Measurements from ENCODE around the gene CAMK2N2. TPM values are rescaled to one million over a fixed set of nuclear protein-coding genes. Genes with fewer than 3 reads are reported as not detected.
"Not testable (repeated sequence)": the region's sequence is repeated elsewhere in the genome, so short reads cannot be mapped to it uniquely, and the experiment has no call there.

CAMK2N2 gene
- polyA plus RNA-seq, 1 donor (not counting 4 experiments of a cell fraction or from before 2014, with no cell fraction given), result 0.18 TPM

- no peak for FAIRE-seq
- Histone ChIP-seq H3K79me2 (ENCODE audit: control insufficient read depth, insufficient read depth, low read length) (no peaks in the 10 kb centered on the region), H3K4me3 (ENCODE audit: control insufficient read depth in 2 of 3, extremely low read depth in 1 of 3, insufficient read depth in 2 of 3, low read depth in 1 of 3, low read length in 3 of 3) (no peak overlapping the region), H2AFZ (ENCODE audit: control insufficient read depth, low read length) (no peak overlapping the region), H3K4me2 (ENCODE audit: control insufficient read depth, extremely low read depth, insufficient read depth, low read depth, low read length) (no peak overlapping the region), H3K9me1 (ENCODE audit: control insufficient read depth, extremely low read depth, insufficient read depth, low read length) (no peaks in the 10 kb centered on the region), H3K9ac (ENCODE audit: control insufficient read depth, extremely low read depth, insufficient read depth, low read length) (no peak overlapping the region), H3K36me3 (ENCODE audit: control insufficient read depth in 2 of 2, extremely low read depth in 1 of 2, insufficient read depth in 2 of 2, low read length in 2 of 2) (no peaks in the 10 kb centered on the region), H3K27ac (ENCODE audit: control insufficient read depth, insufficient read depth, low read length) (no peak overlapping the region), H3K9me3 (ENCODE audit: control insufficient read depth, low read depth, low read length) (no peaks in the 10 kb centered on the region), H4K20me1 (ENCODE audit: control insufficient read depth, extremely low read depth, insufficient read depth, low read length) (no peaks in the 10 kb centered on the region), H3K4me1 (ENCODE audit: control insufficient read depth, extremely low read depth, insufficient read depth, low read length) (no peaks in the 10 kb centered on the region), H3K27me3 (ENCODE audit: control insufficient read depth, extremely low read depth, insufficient read depth, low read length) (peaks cover 26% of the 10 kb centered on the region)
- no peak for TF ChIP-seq CTCF (optimal IDR thresholded peaks at IDR 0.05 in 1 of 3, IDR thresholded peaks at IDR 0.05 in 1 of 3, conservative IDR thresholded peaks at IDR 0.05 in 1 of 3; ENCODE audit: extremely low read depth in 1 of 3, insufficient read depth in 2 of 3, low read length in 3 of 3)
- TF ChIP-seq EZH2 (IDR thresholded peaks at IDR 0.05; ENCODE audit: low read length), result no peak
- dilution Hi-C loops (cut with MboI; ENCODE audit: extremely low pct_ligation_motif_present, low sequenced_read_pairs), result no loop called here
- DNase-seq (ENCODE audit: low read depth, low spot score), result no peak
Measured at GRCh38 chr3:184272269-184272668, 10.9 kb upstream of the CAMK2N2 start.

GRCh38 chr3:184267249-184267648 lies 5.9 kb upstream of the CAMK2N2 start:
- dilution Hi-C loops (cut with MboI; ENCODE audit: extremely low pct_ligation_motif_present, low sequenced_read_pairs); FAIRE-seq: not testable (repeated sequence)

GRCh38 chr3:184262764-184263179 lies 1.4 kb upstream of the CAMK2N2 start:
- FAIRE-seq (no peak), DNase-seq (ENCODE audit: low read depth, low spot score) (no peak)
- no peaks in the 10 kb centered on the region for H3K9me3 ChIP-seq (ENCODE audit: control insufficient read depth, low read depth, low read length)
- H3K9me1 ChIP-seq (ENCODE audit: control insufficient read depth, extremely low read depth, insufficient read depth, low read length), result no peaks in the 10 kb centered on the region
- no peak overlapping the region for H3K9ac ChIP-seq (ENCODE audit: control insufficient read depth, extremely low read depth, insufficient read depth, low read length)
- H3K27ac ChIP-seq (ENCODE audit: control insufficient read depth, insufficient read depth, low read length), result no peak overlapping the region
- H4K20me1 ChIP-seq (ENCODE audit: control insufficient read depth, extremely low read depth, insufficient read depth, low read length), result no peaks in the 10 kb centered on the region
- TF ChIP-seq CTCF (optimal IDR thresholded peaks at IDR 0.05 in 1 of 3, IDR thresholded peaks at IDR 0.05 in 1 of 3, conservative IDR thresholded peaks at IDR 0.05 in 1 of 3; ENCODE audit: extremely low read depth in 1 of 3, insufficient read depth in 2 of 3, low read length in 3 of 3) (no peak), EZH2 (IDR thresholded peaks at IDR 0.05; ENCODE audit: low read length) (no peak)
- peaks cover 22% of the 10 kb centered on the region for H3K27me3 ChIP-seq (ENCODE audit: control insufficient read depth, extremely low read depth, insufficient read depth, low read length)
- H3K4me3 ChIP-seq (ENCODE audit: control insufficient read depth in 2 of 3, extremely low read depth in 1 of 3, insufficient read depth in 2 of 3, low read depth in 1 of 3, low read length in 3 of 3), result no peak overlapping the region
- peaks cover 13% of the 10 kb centered on the region for H3K4me1 ChIP-seq (ENCODE audit: control insufficient read depth, extremely low read depth, insufficient read depth, low read length)
- dilution Hi-C loops (cut with MboI; ENCODE audit: extremely low pct_ligation_motif_present, low sequenced_read_pairs), result no loop called here
- H2AFZ ChIP-seq (ENCODE audit: control insufficient read depth, low read length), result no peak overlapping the region
- no peaks in the 10 kb centered on the region for H3K79me2 ChIP-seq (ENCODE audit: control insufficient read depth, insufficient read depth, low read length)
- H3K4me2 ChIP-seq (ENCODE audit: control insufficient read depth, extremely low read depth, insufficient read depth, low read depth, low read length), result peak overlapping the region; percentile 10
- peaks cover 0 to 6% of the 10 kb centered on the region in 2 experiments for H3K36me3 ChIP-seq (ENCODE audit: control insufficient read depth in 2 of 2, extremely low read depth in 1 of 2, insufficient read depth in 2 of 2, low read length in 2 of 2)

More at GRCh38 chr3:184267249-184267648, 5.9 kb upstream of the CAMK2N2 start:
- not testable (repeated sequence) for H3K79me2 ChIP-seq (ENCODE audit: control insufficient read depth, insufficient read depth, low read length); H3K27ac ChIP-seq (ENCODE audit: control insufficient read depth, insufficient read depth, low read length); H3K36me3 ChIP-seq (ENCODE audit: control insufficient read depth in 2 of 2, extremely low read depth in 1 of 2, insufficient read depth in 2 of 2, low read length in 2 of 2); H4K20me1 ChIP-seq (ENCODE audit: control insufficient read depth, extremely low read depth, insufficient read depth, low read length); DNase-seq (ENCODE audit: low read depth, low spot score); H3K9me1 ChIP-seq (ENCODE audit: control insufficient read depth, extremely low read depth, insufficient read depth, low read length); H3K4me2 ChIP-seq (ENCODE audit: control insufficient read depth, extremely low read depth, insufficient read depth, low read depth, low read length); H3K9me3 ChIP-seq (ENCODE audit: control insufficient read depth, low read depth, low read length); H3K4me3 ChIP-seq (ENCODE audit: control insufficient read depth in 2 of 3, extremely low read depth in 1 of 3, insufficient read depth in 2 of 3, low read depth in 1 of 3, low read length in 3 of 3); H3K9ac ChIP-seq (ENCODE audit: control insufficient read depth, extremely low read depth, insufficient read depth, low read length); H3K27me3 ChIP-seq (ENCODE audit: control insufficient read depth, extremely low read depth, insufficient read depth, low read length); H3K4me1 ChIP-seq (ENCODE audit: control insufficient read depth, extremely low read depth, insufficient read depth, low read length); H2AFZ ChIP-seq (ENCODE audit: control insufficient read depth, low read length)

All from keratinocyte (primary cell).